B cell (primary cell): Measurements from ENCODE around the gene PTPN7. TPM values are rescaled to one million over a fixed set of nuclear protein-coding genes. Genes with fewer than 3 reads are reported as not detected.

Experiments
- ATAC-seq: fragments of 200-7000 bp; cut with Tn5 transposase; one replicate; pipeline ENCODE4 v1.10.0; 2021; ENCODE audit warnings: low read depth, mild to moderate bottlenecking, moderate number of reproducible peaks, moderate library complexity
- CTCF ChIA-PET: fragments of 350-600 bp; sonication (Branson Sonifier 250); formaldehyde crosslinking; loops from one replicate; lab custom pipeline; 2021; ENCODE audit warnings: antibody characterized with exemption, inconsistent platforms; lab: Charles Lee
- POLR2A ChIA-PET: fragments of 350-600 bp; sonication (Branson Sonifier 250); formaldehyde crosslinking; loops from one replicate; lab custom pipeline; 2021; ENCODE audit warnings: antibody characterized with exemption; lab: Charles Lee
- DNase-seq: peaks from one replicate; pipeline ENCODE4 v3.0.0; 2013
- H2AFZ ChIP-seq: 2 replicates; pipeline ENCODE4 v1.6.1; 2012; ENCODE audit warnings: mild to moderate bottlenecking, low read depth, low read length; ENCODE audit not compliant: insufficient read depth, poor library complexity, severe bottlenecking
- H3K27ac ChIP-seq, 2 donors: 1 replicate in 1 of 2; 2 replicates in 1 of 2; pipeline ENCODE4 v1.5.1; 2012 to 2013; ENCODE audit warnings: low read length in 2 of 2, mild to moderate bottlenecking in 2 of 2, moderate library complexity in 1 of 2
- H3K27me3 ChIP-seq, 4 experiments: fragments of 200-600 bp in 1 of 4; sonication (generic) in 1 of 4; replicated peaks in 1 of 4; 1 replicate in 2 of 4; 2 replicates in 2 of 4; pipeline versions ENCODE4 v1.6.1 to v1.7.0; 2013 to 2016; ENCODE audit warnings: low read length in 3 of 4, mild to moderate bottlenecking in 2 of 4, mixed read lengths in 1 of 4, moderate library complexity in 1 of 4; ENCODE audit not compliant: insufficient read depth in 4 of 4, control insufficient read depth in 3 of 4; ENCODE audit errors: control extremely low read depth in 1 of 4
- H3K36me3 ChIP-seq, 2 experiments: replicated peaks in 1 of 2; 1 replicate in 1 of 2; 2 replicates in 1 of 2; pipeline versions ENCODE4 v1.6.1 to v1.7.1; 2013; ENCODE audit warnings: low read length in 1 of 2; ENCODE audit not compliant: insufficient read depth in 2 of 2, control insufficient read depth in 1 of 2; ENCODE audit errors: control extremely low read depth in 1 of 2, extremely low read depth in 1 of 2
- H3K4me1 ChIP-seq, 2 donors: fragments of 200-600 bp in 1 of 2; sonication (generic) in 1 of 2; 1 replicate in 1 of 2; 2 replicates in 1 of 2; pipeline versions ENCODE4 v1.5.1 to v1.6.1; 2013 to 2017; ENCODE audit warnings: low read length in 2 of 2; ENCODE audit not compliant: control insufficient read depth in 2 of 2, insufficient read depth in 2 of 2
- H3K4me2 ChIP-seq: replicated peaks from 2 replicates; pipeline ENCODE3; 2012; ENCODE audit warnings: mild to moderate bottlenecking, low read depth, low read length; ENCODE audit not compliant: poor library complexity, severe bottlenecking
- H3K4me3 ChIP-seq, 5 experiments: fragments of 200-600 bp in 1 of 5; sonication (generic) in 1 of 5; 1 replicate in 3 of 5; 2 replicates in 2 of 5; pipeline versions ENCODE4 v1.5.1 to v1.7.0; 2011 to 2016; ENCODE audit warnings: low read length in 4 of 5, mild to moderate bottlenecking in 4 of 5, low read depth in 2 of 5, control low read depth in 1 of 5, moderate library complexity in 1 of 5; ENCODE audit not compliant: insufficient read depth in 1 of 5; ENCODE audit errors: control extremely low read depth in 1 of 5, extremely low read depth in 1 of 5
- H3K79me2 ChIP-seq: fragments of 200-600 bp; sonication (generic); one replicate; pipeline ENCODE4 v1.6.0; 2016; ENCODE audit warnings: low read length; ENCODE audit not compliant: control insufficient read depth, insufficient read depth
- H3K9ac ChIP-seq: fragments of 200-600 bp; sonication (generic); 2 replicates; pipeline ENCODE4 v1.6.1; 2017; ENCODE audit warnings: mild to moderate bottlenecking, low read length, moderate library complexity
- H3K9me3 ChIP-seq, 3 donors: one replicate each; pipeline versions ENCODE4 v1.6.1 to v1.7.1; 2013; ENCODE audit warnings: low read length in 2 of 3; ENCODE audit not compliant: control insufficient read depth in 2 of 3, insufficient read depth in 1 of 3; ENCODE audit errors: control extremely low read depth in 1 of 3
- H4K20me1 ChIP-seq: 2 replicates; pipeline ENCODE4 v1.6.0; 2012; ENCODE audit warnings: mild to moderate bottlenecking, low read length; ENCODE audit not compliant: insufficient read depth, control insufficient read depth, poor library complexity, severe bottlenecking
- H3K27ac Mint-ChIP-seq: one replicate; pipeline ENCODE4 v1.8.0; 2021; ENCODE audit warnings: mixed read lengths
- H3K27me3 Mint-ChIP-seq: one replicate; pipeline ENCODE4 v1.8.0; 2021; ENCODE audit warnings: mixed read lengths
- H3K4me1 Mint-ChIP-seq: one replicate; pipeline ENCODE4 v1.8.0; 2021; ENCODE audit warnings: mixed read lengths
- H3K4me3 Mint-ChIP-seq: one replicate; pipeline ENCODE4 v1.8.0; 2021; ENCODE audit warnings: mixed read lengths
- H3K9me3 Mint-ChIP-seq: one replicate; pipeline ENCODE4 v1.8.0; 2022; ENCODE audit warnings: mixed read lengths; ENCODE audit not compliant: insufficient read depth
- EZH2 ChIP-seq: IDR thresholded peaks from 2 replicates; pipeline ENCODE4 v1.6.1; 2012; ENCODE audit warnings: borderline replicate concordance, low read depth, mild to moderate bottlenecking, moderate library complexity, low read length; ENCODE audit not compliant: insufficient read depth, poor library complexity, severe bottlenecking
- WGBS: methylation state at CpG from one replicate; pipeline ENCODE4 v1.1.5; 2013; ENCODE audit warnings: missing lambda C conversion rate; ENCODE audit not compliant: insufficient coverage; 5-methylcytosine and 5-hydroxymethylcytosine counted together
- intact Hi-C: fragments of 100-400 bp; cut with micrococcal nuclease; formaldehyde crosslinking; loops from one replicate; pipeline ENCODE4 v1.10.0; 2022
- polyA plus RNA-seq: library from polyadenylated mRNA; depleted of rRNA; stranded (reverse); fragments of >200 nt; gene quantifications from 2 replicates; pipeline ENCODE4 v1.2.3, GENCODE V29; 2012
- total RNA-seq, 2 donors: library from RNA; stranded (reverse); fragments of 120-200 nt in 1 of 2; gene quantifications; 1 replicate in 1 of 2; 2 replicates in 1 of 2; pipeline versions ENCODE4 v1.2.3 to v1.2.4, GENCODE V29; 2013 to 2022
- TF ChIP-seq, protein P1 (sequence below): fragments of 200-600 bp; IDR thresholded peaks from one replicate; pipeline ENCODE4 v1.8.0; 2022; ENCODE audit warnings: antibody characterized with exemption, mild to moderate bottlenecking

PTPN7 gene
- total and polyA plus RNA-seq, 2 donors (not counting 1 experiment from before 2014, with no cell fraction given), result 16.0 to 37.5 TPM

DNA sequence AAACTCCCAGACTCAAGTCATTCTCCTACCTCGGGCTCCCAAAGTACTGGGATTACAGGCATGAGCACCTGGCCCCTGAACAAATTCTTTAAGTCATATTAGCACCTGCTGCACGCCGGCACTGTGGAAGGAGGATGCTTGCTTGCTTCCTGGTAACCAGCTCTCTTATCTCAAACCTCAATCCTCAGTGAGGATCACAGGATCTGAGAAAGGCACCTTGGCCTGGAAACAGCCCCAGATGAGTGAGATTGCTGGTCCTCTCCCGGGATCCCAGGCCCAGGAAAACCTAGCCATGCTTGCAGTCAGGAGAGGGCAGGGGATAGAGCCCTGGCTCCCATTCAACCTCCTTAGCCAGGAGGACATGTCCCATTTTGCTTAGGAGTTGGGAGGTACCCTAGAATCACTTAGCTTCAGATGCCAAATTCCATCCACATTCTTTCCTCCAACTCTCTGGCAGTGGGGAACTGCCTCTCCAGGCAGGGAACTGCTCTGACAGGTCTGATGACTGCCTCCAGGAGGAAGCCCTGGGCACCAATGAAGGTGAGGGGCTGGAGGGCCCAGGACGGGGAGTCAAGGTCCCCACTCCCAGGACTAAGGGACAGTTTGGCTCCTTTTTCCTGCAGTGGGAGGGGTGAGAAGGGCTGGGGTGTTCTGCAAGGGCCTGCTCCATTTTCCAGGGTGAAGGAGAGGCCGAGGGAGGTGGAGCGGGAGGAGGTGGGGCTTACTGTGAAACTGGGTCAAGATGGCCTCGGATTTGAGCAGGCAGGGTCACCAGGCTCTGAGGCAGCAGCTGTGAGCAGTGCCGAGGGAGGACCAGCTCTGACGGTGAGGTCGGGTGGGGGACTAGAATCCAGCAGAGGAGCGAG lies 28.2 kb downstream of the PTPN7 start:
- H3K4me2 ChIP-seq, result no peak overlapping the region
- H3K4me1 ChIP-seq, result no peaks in the 10 kb centered on the region
- ChIA-PET CTCF (no interaction called here), POLR2A (no interaction called here)
- intact Hi-C loops, result no loop called here
- 94% methylated on average over 11 of the region's 12 CpGs for WGBS
- ATAC-seq, result no peak
- Mint-ChIP-seq H3K4me3 (no peak overlapping the region), H3K27me3 (peaks cover 4% of the 10 kb centered on the region), H3K27ac (no peak overlapping the region), H3K4me1 (peaks cover 3% of the 10 kb centered on the region), H3K9me3 (no peaks in the 10 kb centered on the region)
- no peak for DNase-seq
- H3K27ac ChIP-seq, result no peak overlapping the region
- H3K9ac ChIP-seq, result no peak overlapping the region
- peaks cover 0 to 42% of the 10 kb centered on the region in 2 experiments for H3K36me3 ChIP-seq
- peaks cover 18% of the 10 kb centered on the region for H4K20me1 ChIP-seq
- no peaks in the 10 kb centered on the region for H3K9me3 ChIP-seq
- H3K27me3 ChIP-seq, result no peaks in the 10 kb centered on the region
- H3K79me2 ChIP-seq, result no peaks in the 10 kb centered on the region
- TF ChIP-seq, protein P1, sequence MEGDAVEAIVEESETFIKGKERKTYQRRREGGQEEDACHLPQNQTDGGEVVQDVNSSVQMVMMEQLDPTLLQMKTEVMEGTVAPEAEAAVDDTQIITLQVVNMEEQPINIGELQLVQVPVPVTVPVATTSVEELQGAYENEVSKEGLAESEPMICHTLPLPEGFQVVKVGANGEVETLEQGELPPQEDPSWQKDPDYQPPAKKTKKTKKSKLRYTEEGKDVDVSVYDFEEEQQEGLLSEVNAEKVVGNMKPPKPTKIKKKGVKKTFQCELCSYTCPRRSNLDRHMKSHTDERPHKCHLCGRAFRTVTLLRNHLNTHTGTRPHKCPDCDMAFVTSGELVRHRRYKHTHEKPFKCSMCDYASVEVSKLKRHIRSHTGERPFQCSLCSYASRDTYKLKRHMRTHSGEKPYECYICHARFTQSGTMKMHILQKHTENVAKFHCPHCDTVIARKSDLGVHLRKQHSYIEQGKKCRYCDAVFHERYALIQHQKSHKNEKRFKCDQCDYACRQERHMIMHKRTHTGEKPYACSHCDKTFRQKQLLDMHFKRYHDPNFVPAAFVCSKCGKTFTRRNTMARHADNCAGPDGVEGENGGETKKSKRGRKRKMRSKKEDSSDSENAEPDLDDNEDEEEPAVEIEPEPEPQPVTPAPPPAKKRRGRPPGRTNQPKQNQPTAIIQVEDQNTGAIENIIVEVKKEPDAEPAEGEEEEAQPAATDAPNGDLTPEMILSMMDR, result no peak
- TF ChIP-seq EZH2, result no peak
- H2AFZ ChIP-seq, result no peak overlapping the region
- H3K4me3 ChIP-seq, result no peak overlapping the region

- peaks cover 0 to 3% (median 0%) of the 10 kb centered on the region in 4 experiments for H3K27me3 ChIP-seq
- no peak overlapping the region for H3K9ac ChIP-seq
- ATAC-seq (no peak), DNase-seq (no peak)
- no peaks in the 10 kb centered on the region for H3K79me2 ChIP-seq
- CTCF ChIA-PET, result no interaction called here
- peaks cover 17% of the 10 kb centered on the region for H4K20me1 ChIP-seq
- intact Hi-C loops, result no loop called here
- 85% methylated on average over 8 of the region's 9 CpGs for WGBS
- no peaks in the 10 kb centered on the region for H3K9me3 ChIP-seq
- Mint-ChIP-seq H3K4me1 (peaks cover 3% of the 10 kb centered on the region), H3K27ac (no peak overlapping the region), H3K27me3 (peaks cover 9% of the 10 kb centered on the region), H3K9me3 (no peaks in the 10 kb centered on the region), H3K4me3 (no peak overlapping the region)
- POLR2A ChIA-PET, result no interaction called here
- no peak for TF ChIP-seq EZH2
- TF ChIP-seq, protein P1, result no peak
- H3K36me3 ChIP-seq, result peaks cover 0 to 41% of the 10 kb centered on the region in 2 experiments
- no peak overlapping the region for H3K4me3 ChIP-seq
- H3K4me2 ChIP-seq, result no peak overlapping the region
- H3K27ac ChIP-seq, result no peak overlapping the region
- no peak overlapping the region for H2AFZ ChIP-seq
- no peaks in the 10 kb centered on the region for H3K4me1 ChIP-seq
Measured at GRCh38 chr1:202130816-202131522, 29.4 kb downstream of the PTPN7 start.
